ENCODE results near the gene AUP1.
"Not testable (repeated sequence)": the region's sequence is repeated elsewhere in the genome, so short reads cannot be mapped to it uniquely, and the experiment has no call there.

The AUP1 gene

DNA sequence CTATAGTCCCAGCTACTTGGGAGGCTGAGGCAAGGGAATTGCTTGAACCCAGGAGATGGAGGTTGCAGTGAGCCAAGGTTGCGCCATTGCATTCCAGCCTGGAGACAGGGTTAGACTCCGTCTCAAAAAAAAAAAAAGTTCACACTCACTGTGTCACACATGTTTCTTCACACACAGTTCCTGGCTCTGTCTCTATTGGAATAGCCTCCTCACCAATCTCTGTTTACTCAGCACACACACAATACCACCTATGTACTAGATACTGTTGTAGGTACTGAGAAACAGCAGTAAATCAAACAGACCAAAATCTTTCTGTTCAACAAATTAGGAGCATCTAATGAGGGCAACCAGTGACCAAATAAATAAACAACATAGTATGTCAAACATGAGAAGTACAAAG is 43.4 kb downstream of the AUP1 start:
- ATAC-seq (replicated peaks) = no peak
- Mint-ChIP-seq H3K4me3 (no peak overlapping the region), H3K36me3 (ENCODE audit: insufficient read depth) (peaks cover 41% of the 10 kb centered on the region), H3K27me3 (no peaks in the 10 kb centered on the region), H3K27ac (no peak overlapping the region), H3K9me3 (no peaks in the 10 kb centered on the region), H3K4me1 (ENCODE audit: low read depth in 2 of 2) (peaks cover 5 to 14% of the 10 kb centered on the region in 2 donors)
- no peak for DNase-seq

DNA sequence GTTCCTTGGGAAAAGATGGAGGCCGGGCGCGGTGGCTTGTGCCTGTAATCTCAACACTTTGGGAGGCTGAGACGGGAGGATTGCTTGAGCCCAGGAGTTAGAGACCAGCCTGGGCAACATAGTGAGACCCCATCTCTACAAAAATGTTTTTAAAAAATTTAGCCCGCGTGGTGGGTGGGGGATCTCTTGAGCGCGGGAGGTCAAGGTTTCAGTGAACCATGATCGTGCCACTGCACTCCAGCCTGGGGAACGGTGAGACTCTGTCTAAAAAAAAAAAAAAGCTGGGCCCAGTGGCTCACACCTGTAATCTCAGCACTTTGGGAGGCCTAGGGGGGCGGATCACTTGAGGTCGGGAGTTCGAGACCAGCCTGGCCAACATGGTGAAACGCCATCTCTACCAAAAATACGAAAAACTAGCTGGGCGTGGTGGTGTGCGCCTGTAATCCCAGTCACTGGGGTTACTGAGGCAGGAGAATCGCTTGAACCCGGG is 45.8 kb downstream of the AUP1 start:
- not testable (repeated sequence) for H3K9me3 Mint-ChIP-seq; DNase-seq; ATAC-seq (replicated peaks); H3K27me3 Mint-ChIP-seq
- Mint-ChIP-seq H3K4me1 (ENCODE audit: low read depth in 2 of 2) (peaks cover 9 to 27% of the 10 kb centered on the region in 2 donors), H3K36me3 (ENCODE audit: insufficient read depth) (peaks cover 42% of the 10 kb centered on the region), H3K27ac (peak overlapping the region; percentile 96 to 97), H3K4me3 (peak overlapping the region; percentile 91 to 97)

DNA sequence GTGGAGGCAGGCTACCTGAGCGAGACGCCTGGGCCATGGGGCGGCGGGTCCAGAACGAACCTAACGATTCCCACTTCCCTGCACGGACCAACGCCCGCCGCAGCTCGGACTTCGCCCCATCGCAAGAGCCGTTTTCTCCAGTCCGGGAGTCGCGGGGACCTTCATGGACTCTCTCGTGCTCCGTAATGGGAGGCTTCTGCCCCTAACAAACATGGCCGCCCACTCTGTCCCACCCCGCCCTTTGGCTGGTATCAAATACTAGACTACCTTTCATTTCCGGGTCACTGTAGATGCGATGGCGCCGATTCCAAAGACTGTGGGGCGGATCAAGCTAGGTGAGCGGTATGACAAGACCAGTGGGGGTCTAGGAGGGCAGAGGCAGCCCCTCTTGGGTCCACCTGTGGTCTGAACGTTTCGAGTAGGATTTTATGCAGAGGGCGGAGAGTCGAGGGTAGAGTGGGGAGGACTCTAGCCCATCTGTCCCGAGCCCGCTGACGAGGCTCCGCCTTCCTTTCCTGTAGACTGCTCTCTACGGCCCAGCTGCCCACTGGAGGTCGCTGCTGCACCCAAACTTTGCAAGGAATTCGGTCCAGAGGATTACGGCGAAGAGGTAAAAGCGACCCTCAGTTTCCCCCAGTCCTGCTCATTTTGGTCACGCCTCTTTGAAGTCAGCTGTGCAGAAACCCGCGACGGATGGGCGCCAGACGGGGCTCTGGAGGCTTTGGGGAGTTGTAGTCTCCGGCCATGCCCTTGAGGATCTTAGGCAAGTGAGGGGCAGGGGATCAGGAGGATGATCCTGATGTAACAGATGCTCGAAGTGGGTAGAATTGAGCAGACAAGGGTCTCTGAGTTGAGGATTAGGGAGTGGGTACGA is 46.5 kb downstream of the AUP1 start, which contains the start of the genes CCDC142 and TTC31:
TSS of gene CCDC142 (minus strand) at position 198 of the 874 bp plus-strand sequence. CDS start at position 37, 161 bp downstream.
TSS of gene TTC31 (plus strand) at position 281 of the 874 bp plus-strand sequence. CDS start at position 296, 15 bp downstream.
- Mint-ChIP-seq H3K27me3 (no peaks in the 10 kb centered on the region), H3K36me3 (ENCODE audit: insufficient read depth) (peaks cover 38% of the 10 kb centered on the region), H3K27ac (peak within 1 kb of the TSS; percentile 96 to 97), H3K4me3 (peak within 1 kb of the TSS; percentile 91 to 97), H3K9me3 (no peaks in the 10 kb centered on the region), H3K4me1 (ENCODE audit: low read depth in 2 of 2) (peaks cover 9 to 27% of the 10 kb centered on the region in 2 donors)
- DNase-seq (peak; percentile 89 to 93 (median 93)), ATAC-seq (replicated peaks) (peak; percentile 93)

DNA sequence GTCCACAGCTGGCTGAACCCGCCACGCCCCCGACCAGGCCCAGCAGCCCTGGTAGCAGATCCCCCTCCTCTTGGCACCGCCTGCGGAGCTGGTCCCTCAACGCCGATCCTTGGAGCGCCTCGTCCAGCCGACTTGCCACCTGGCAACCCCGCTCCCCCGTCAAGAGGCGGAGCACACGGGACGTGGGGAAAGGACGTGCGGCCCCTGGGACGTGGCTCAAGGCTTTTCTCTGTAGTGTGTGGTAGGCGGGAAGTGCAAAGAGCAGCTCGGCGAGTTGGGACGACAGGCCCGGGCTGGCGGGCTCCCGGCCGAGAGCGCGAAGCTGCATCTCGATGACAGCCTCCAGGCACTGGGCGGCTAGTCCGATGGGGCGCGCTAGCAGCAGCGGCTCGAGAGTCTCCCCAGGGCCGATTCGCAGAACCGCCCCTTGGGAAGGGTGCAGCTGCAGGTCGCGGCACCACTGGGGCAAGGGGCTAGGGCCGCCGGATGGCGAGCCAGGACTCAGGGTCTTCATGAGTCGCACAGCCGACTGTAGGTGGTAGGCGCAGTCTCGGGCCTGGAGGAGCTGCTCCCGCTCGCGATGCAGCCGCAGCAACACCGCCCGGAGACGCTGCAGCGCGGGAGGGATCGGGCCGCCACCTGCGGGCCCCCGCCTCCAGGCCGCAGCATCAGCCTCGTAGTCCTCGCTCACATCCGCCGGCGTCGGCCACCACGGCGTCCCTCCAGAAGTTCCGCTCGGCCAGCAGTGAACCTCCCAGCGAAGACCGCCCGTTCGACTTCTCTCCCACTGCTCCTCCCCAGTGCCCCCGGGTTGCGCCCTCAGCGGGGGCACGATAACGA is 47.3 kb downstream of the AUP1 start:
- H3K4me1 Mint-ChIP-seq (ENCODE audit: low read depth in 2 of 2) = peaks cover 9 to 27% of the 10 kb centered on the region in 2 donors
- peak; percentile 45 for ATAC-seq (replicated peaks)
- DNase-seq = peak in 2 of 3 experiments; percentile 41 to 53
- H3K36me3 Mint-ChIP-seq (ENCODE audit: insufficient read depth) = peaks cover 38% of the 10 kb centered on the region
- H3K4me3 Mint-ChIP-seq = peak overlapping the region; percentile 91 to 97
- peak overlapping the region; percentile 96 to 97 for H3K27ac Mint-ChIP-seq
- H3K9me3 Mint-ChIP-seq = no peaks in the 10 kb centered on the region
- no peaks in the 10 kb centered on the region for H3K27me3 Mint-ChIP-seq

DNA sequence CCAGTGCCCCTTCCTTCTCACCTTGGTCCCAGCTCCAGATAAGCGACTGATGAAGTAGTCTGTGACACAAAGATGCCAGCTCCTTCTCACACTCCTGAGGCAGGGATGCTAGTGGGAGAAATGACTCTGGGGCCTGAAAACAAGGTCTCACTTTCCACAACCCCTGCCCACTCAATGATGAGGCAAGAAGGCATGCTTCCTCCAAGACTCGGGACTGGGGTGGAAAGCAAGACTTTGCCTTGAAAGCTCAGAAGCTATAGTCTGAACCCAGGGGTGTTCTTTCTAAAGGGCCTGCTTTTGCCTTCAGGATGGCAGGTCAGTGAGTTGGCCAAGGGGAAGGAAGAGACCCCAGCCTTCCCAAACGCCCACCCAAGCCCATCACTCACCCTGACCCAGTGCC is 48.1 kb downstream of the AUP1 start:
- no peaks in the 10 kb centered on the region for H3K27me3 Mint-ChIP-seq
- H3K36me3 Mint-ChIP-seq (ENCODE audit: insufficient read depth) = peaks cover 38% of the 10 kb centered on the region
- peaks cover 9 to 27% of the 10 kb centered on the region in 2 donors for H3K4me1 Mint-ChIP-seq (ENCODE audit: low read depth in 2 of 2)
- DNase-seq = no peak
- H3K27ac Mint-ChIP-seq = peak overlapping the region in 1 of 2 donors; percentile 97
- ATAC-seq (replicated peaks) = no peak
- peak overlapping the region; percentile 91 to 97 for H3K4me3 Mint-ChIP-seq
- H3K9me3 Mint-ChIP-seq = no peaks in the 10 kb centered on the region

Data from effector memory CD8-positive, alpha-beta T cell (primary cell).